ENCODE data around the gene COL4A3. TPM values are rescaled to one million over a fixed set of nuclear protein-coding genes. Genes with fewer than 3 reads are reported as not detected.

Gene COL4A3
- total RNA-seq (under 1 TPM in 1 of 2 experiments, not detected in 1; 0.03 TPM), polyA plus RNA-seq (not detected)

DNA sequence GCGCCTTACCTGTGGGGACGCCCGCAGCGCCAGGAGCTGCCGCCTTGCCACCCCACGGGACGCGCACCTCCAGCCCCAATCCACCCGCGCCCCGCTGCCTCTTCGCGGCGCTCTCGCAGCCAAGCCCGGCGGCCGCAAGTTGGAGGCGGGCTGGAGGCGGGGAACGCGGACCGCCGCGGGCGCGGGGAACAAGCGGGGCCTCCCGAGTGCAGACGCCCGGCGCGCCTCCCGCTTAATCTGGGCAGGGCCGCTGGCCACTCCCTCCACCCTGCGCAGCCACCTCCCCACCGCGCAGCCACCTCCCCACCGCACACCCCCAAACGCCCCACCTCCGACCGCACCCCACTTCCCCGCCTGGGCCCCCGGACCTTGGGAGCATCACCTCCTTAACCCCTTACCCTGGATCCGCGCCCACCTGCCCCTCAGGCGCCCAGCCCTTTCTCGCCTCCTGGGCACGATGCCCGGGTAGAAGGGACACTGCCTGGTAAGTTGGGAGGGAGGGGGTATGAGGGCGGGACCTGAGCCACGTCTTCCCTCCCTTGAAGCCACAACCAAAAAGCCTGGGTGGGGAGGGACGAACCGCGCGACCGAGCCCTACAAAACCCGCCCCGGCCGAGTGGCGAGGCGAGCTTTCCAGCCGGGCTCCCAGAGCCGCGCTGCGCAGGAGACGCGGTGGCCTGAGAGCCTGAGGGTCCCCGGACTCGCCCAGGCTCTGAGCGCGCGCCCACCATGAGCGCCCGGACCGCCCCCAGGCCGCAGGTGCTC is at the start of gene COL4A3, which contains the start of gene COL4A4:
TSS of gene COL4A3 (plus strand) at position 627 of the 765 bp plus-strand sequence. CDS start at position 730, 103 bp downstream.
TSS of gene COL4A4 (minus strand) at position 208 of the 765 bp plus-strand sequence. CDS start 16,722 bp downstream, outside the sequence.
- peaks cover 0 to 18% (median 9%) of the 10 kb centered on the region in 4 donors for H3K4me1 Mint-ChIP-seq
- no peaks in the 10 kb centered on the region for H3K36me3 ChIP-seq (ENCODE audit: insufficient read depth, low read length)
- no peak within 1 kb of the TSS for H3K4me3 ChIP-seq (ENCODE audit: low read length in 2 of 2)
- H3K27ac ChIP-seq (ENCODE audit: low read depth, low read length) = no peak within 1 kb of the TSS
- peak within 1 kb of the TSS; percentile 65 to 75 (median 70) for H3K4me3 Mint-ChIP-seq
- ChIA-PET CTCF (ENCODE audit: partially characterized antibody) (no interaction called here), POLR2A (ENCODE audit: partially characterized antibody) (no interaction called here)
- no peaks in the 10 kb centered on the region for H3K4me1 ChIP-seq (ENCODE audit: insufficient read depth, low read length)
- DNase-seq = no peak
- H3K27me3 ChIP-seq (ENCODE audit: insufficient read depth, low read length) = no peaks in the 10 kb centered on the region
- no peak within 1 kb of the TSS for H3K27ac Mint-ChIP-seq
- H3K9me3 Mint-ChIP-seq = peaks cover 0 to 6% (median under 1%) of the 10 kb centered on the region in 8 donors
- no peaks in the 10 kb centered on the region for H3K36me3 Mint-ChIP-seq
- no peaks in the 10 kb centered on the region for H3K9me3 ChIP-seq (ENCODE audit: control insufficient read depth in 1 of 2, low read length in 2 of 2)
- H3K27me3 Mint-ChIP-seq = peaks cover 29 to 42% of the 10 kb centered on the region in 2 donors
- intact Hi-C loops (cut with micrococcal nuclease) = no loop called here

- H3K36me3 Mint-ChIP-seq = no peaks in the 10 kb centered on the region
- no peak overlapping the region for H3K4me3 Mint-ChIP-seq
- H3K9me3 ChIP-seq (ENCODE audit: control insufficient read depth in 1 of 2, low read length in 2 of 2) = no peaks in the 10 kb centered on the region
- POLR2A ChIA-PET (ENCODE audit: partially characterized antibody) = no interaction called here
- no peak for DNase-seq
- no peak overlapping the region for H3K4me3 ChIP-seq (ENCODE audit: low read length in 2 of 2)
- H3K36me3 ChIP-seq (ENCODE audit: insufficient read depth, low read length) = no peaks in the 10 kb centered on the region
- CTCF ChIA-PET (ENCODE audit: partially characterized antibody) = no interaction called here
- H3K4me1 Mint-ChIP-seq = peaks cover 0 to 1% (median 0%) of the 10 kb centered on the region in 4 donors
- no peaks in the 10 kb centered on the region for H3K27me3 ChIP-seq (ENCODE audit: insufficient read depth, low read length)
- no peak overlapping the region for H3K27ac ChIP-seq (ENCODE audit: low read depth, low read length)
- peaks cover 6 to 11% of the 10 kb centered on the region in 2 donors for H3K27me3 Mint-ChIP-seq
- H3K4me1 ChIP-seq (ENCODE audit: insufficient read depth, low read length) = no peaks in the 10 kb centered on the region
- no peak overlapping the region for H3K27ac Mint-ChIP-seq
- intact Hi-C loops (cut with micrococcal nuclease) = no loop called here
- H3K9me3 Mint-ChIP-seq = no peaks in the 10 kb centered on the region
Measured at GRCh38 chr2:227115761-227116160, 48.7 kb upstream of the COL4A3 start.

DNA sequence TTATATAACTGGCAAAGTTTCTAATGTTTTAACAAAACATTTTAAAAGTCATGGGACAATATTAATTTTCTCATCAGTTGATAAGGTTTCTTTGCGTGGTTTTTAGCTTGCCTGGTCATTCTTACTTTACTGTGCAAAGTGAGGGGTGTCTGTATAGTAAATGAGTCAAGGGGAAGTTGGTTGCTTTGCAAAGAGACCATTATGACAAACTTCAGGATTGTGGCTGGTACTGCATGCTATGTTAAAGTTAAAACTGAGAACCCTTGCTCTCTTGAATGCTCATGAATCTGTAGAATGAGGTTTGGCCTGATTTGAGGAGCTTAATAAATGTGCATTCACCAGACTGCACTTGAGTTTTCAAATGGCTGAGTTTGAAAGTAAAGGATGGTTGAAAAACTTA is 47.4 kb upstream of the COL4A3 start:
- POLR2A ChIA-PET (ENCODE audit: partially characterized antibody) = no interaction called here
- H3K9me3 Mint-ChIP-seq = no peaks in the 10 kb centered on the region
- H3K4me3 ChIP-seq (ENCODE audit: low read length in 2 of 2) = no peak overlapping the region

DNA sequence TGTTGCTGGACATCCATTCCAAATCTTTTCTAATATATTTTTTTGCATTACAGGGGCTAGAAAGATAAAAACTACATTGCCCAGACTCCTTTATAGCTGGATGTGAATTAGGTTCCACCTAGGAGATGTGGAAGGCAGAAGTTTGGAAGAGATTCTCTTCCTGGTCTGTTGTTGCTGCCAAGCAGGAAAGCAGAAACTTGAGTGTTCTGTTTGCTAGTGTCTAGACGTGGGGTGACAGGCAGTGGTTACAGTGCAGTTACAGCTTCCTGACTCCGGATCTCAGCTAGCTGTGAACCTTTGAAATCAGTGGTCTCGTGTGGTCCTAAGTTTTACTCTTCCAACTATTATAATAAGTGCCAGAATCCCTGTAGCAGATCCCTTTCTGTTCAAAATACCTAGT is 46.6 kb upstream of the COL4A3 start:
- no peak for DNase-seq
- ChIA-PET CTCF (ENCODE audit: partially characterized antibody) (interaction anchor here (1.0 kb wide), 1 partner anchor 26 kb away, joined by 3 read pairs; no protein-coding TSS in a partner anchor), POLR2A (ENCODE audit: partially characterized antibody) (no interaction called here)
- Mint-ChIP-seq H3K27ac (no peak overlapping the region), H3K9me3 (no peaks in the 10 kb centered on the region), H3K4me1 (peaks cover 0 to 1% (median 0%) of the 10 kb centered on the region in 4 donors), H3K4me3 (no peak overlapping the region), H3K27me3 (peaks cover 6 to 9% of the 10 kb centered on the region in 2 donors), H3K36me3 (no peaks in the 10 kb centered on the region)
- Histone ChIP-seq H3K27me3 (ENCODE audit: insufficient read depth, low read length) (no peaks in the 10 kb centered on the region), H3K36me3 (ENCODE audit: insufficient read depth, low read length) (no peaks in the 10 kb centered on the region), H3K4me1 (ENCODE audit: insufficient read depth, low read length) (no peaks in the 10 kb centered on the region), H3K4me3 (ENCODE audit: low read length in 2 of 2) (no peak overlapping the region), H3K27ac (ENCODE audit: low read depth, low read length) (no peak overlapping the region), H3K9me3 (ENCODE audit: control insufficient read depth in 1 of 2, low read length in 2 of 2) (no peaks in the 10 kb centered on the region)
- intact Hi-C loops (cut with micrococcal nuclease) = no loop called here

More for the DNA sequence above, 47.4 kb upstream of the COL4A3 start:
- Mint-ChIP-seq H3K4me3 (no peak overlapping the region), H3K36me3 (no peaks in the 10 kb centered on the region), H3K27ac (no peak overlapping the region), H3K4me1 (peaks cover 0 to 1% (median 0%) of the 10 kb centered on the region in 4 donors), H3K27me3 (peaks cover 6 to 11% of the 10 kb centered on the region in 2 donors)
- no peaks in the 10 kb centered on the region for H3K36me3 ChIP-seq (ENCODE audit: insufficient read depth, low read length)
- no peaks in the 10 kb centered on the region for H3K27me3 ChIP-seq (ENCODE audit: insufficient read depth, low read length)
- H3K27ac ChIP-seq (ENCODE audit: low read depth, low read length) = no peak overlapping the region
- DNase-seq = no peak
- H3K4me1 ChIP-seq (ENCODE audit: insufficient read depth, low read length) = no peaks in the 10 kb centered on the region
- H3K9me3 ChIP-seq (ENCODE audit: control insufficient read depth in 1 of 2, low read length in 2 of 2) = no peaks in the 10 kb centered on the region
- CTCF ChIA-PET (ENCODE audit: partially characterized antibody) = no interaction called here
- intact Hi-C loops (cut with micrococcal nuclease) = no loop called here

DNA sequence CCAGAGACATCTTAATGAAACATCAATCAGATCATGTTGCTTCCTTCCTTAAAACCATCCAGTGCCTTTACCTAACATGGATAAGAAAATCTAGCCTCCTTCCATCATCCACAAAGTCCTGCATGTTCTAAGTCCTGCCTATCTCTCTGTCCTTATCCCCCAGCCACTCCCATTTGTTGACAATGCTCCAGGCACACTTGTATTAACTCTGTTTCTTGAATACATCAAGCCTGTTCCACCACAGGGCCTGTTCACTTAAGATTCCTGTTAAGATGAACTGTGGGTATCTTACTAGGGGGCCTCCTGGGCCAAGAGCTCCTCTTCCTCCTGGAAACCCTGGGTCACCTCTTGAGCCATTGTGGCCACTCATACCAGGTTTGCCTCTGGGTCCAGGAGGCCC is 46.1 kb upstream of the COL4A3 start:
- H3K27ac ChIP-seq (ENCODE audit: low read depth, low read length) = no peak overlapping the region
- Mint-ChIP-seq H3K36me3 (no peaks in the 10 kb centered on the region), H3K4me1 (peaks cover 0 to 1% (median 0%) of the 10 kb centered on the region in 4 donors), H3K27ac (no peak overlapping the region), H3K4me3 (no peak overlapping the region), H3K9me3 (no peaks in the 10 kb centered on the region), H3K27me3 (peaks cover 9 to 11% of the 10 kb centered on the region in 2 donors)
- CTCF ChIA-PET (ENCODE audit: partially characterized antibody) = interaction anchor here (1.0 kb wide), 1 partner anchor 26 kb away, joined by 3 read pairs; no protein-coding TSS in a partner anchor
- H3K4me3 ChIP-seq (ENCODE audit: low read length in 2 of 2) = no peak overlapping the region
- no peak for DNase-seq
- H3K27me3 ChIP-seq (ENCODE audit: insufficient read depth, low read length) = no peaks in the 10 kb centered on the region
- no peaks in the 10 kb centered on the region for H3K36me3 ChIP-seq (ENCODE audit: insufficient read depth, low read length)
- POLR2A ChIA-PET (ENCODE audit: partially characterized antibody) = no interaction called here
- H3K4me1 ChIP-seq (ENCODE audit: insufficient read depth, low read length) = no peaks in the 10 kb centered on the region
- H3K9me3 ChIP-seq (ENCODE audit: control insufficient read depth in 1 of 2, low read length in 2 of 2) = no peaks in the 10 kb centered on the region
- intact Hi-C loops (cut with micrococcal nuclease) = no loop called here

- CTCF ChIA-PET (ENCODE audit: partially characterized antibody) = interaction anchor here (1.5 kb wide), 1 partner anchor 9 kb away, joined by 4 read pairs; no protein-coding TSS in a partner anchor
- H3K9me3 Mint-ChIP-seq = no peaks in the 10 kb centered on the region
- H3K27ac Mint-ChIP-seq = no peak overlapping the region
- Histone ChIP-seq H3K4me1 (ENCODE audit: insufficient read depth, low read length) (no peaks in the 10 kb centered on the region), H3K27ac (ENCODE audit: low read depth, low read length) (no peak overlapping the region), H3K4me3 (ENCODE audit: low read length in 2 of 2) (no peak overlapping the region), H3K36me3 (ENCODE audit: insufficient read depth, low read length) (no peaks in the 10 kb centered on the region), H3K27me3 (ENCODE audit: insufficient read depth, low read length) (no peaks in the 10 kb centered on the region), H3K9me3 (ENCODE audit: control insufficient read depth in 1 of 2, low read length in 2 of 2) (no peaks in the 10 kb centered on the region)
- no peaks in the 10 kb centered on the region for H3K36me3 Mint-ChIP-seq
- H3K4me3 Mint-ChIP-seq = no peak overlapping the region
- no peak for DNase-seq
- POLR2A ChIA-PET (ENCODE audit: partially characterized antibody) = no interaction called here
- intact Hi-C loops (cut with micrococcal nuclease) = no loop called here
- no peaks in the 10 kb centered on the region for H3K4me1 Mint-ChIP-seq
- peaks cover 9 to 11% of the 10 kb centered on the region in 2 donors for H3K27me3 Mint-ChIP-seq
Measured at GRCh38 chr2:227123697-227124096, 40.7 kb upstream of the COL4A3 start.

GRCh38 chr2:227124811-227125210 is 39.6 kb upstream of the COL4A3 start:
- Mint-ChIP-seq H3K27ac (no peak overlapping the region), H3K9me3 (no peaks in the 10 kb centered on the region), H3K27me3 (peaks cover 12 to 14% of the 10 kb centered on the region in 2 donors), H3K36me3 (no peaks in the 10 kb centered on the region), H3K4me3 (no peak overlapping the region), H3K4me1 (no peaks in the 10 kb centered on the region)
- H3K36me3 ChIP-seq (ENCODE audit: insufficient read depth, low read length) = no peaks in the 10 kb centered on the region
- H3K9me3 ChIP-seq (ENCODE audit: control insufficient read depth in 1 of 2, low read length in 2 of 2) = no peaks in the 10 kb centered on the region
- no peaks in the 10 kb centered on the region for H3K4me1 ChIP-seq (ENCODE audit: insufficient read depth, low read length)
- POLR2A ChIA-PET (ENCODE audit: partially characterized antibody) = no interaction called here
- intact Hi-C loops (cut with micrococcal nuclease) = loop anchor here (5.0 kb wide), 1 partner anchor 112 kb away; no protein-coding TSS in a partner anchor
- no peak overlapping the region for H3K4me3 ChIP-seq (ENCODE audit: low read length in 2 of 2)
- DNase-seq = no peak
- H3K27me3 ChIP-seq (ENCODE audit: insufficient read depth, low read length) = no peaks in the 10 kb centered on the region
- H3K27ac ChIP-seq (ENCODE audit: low read depth, low read length) = no peak overlapping the region
- CTCF ChIA-PET (ENCODE audit: partially characterized antibody) = interaction anchor here (1.0 kb wide), 1 partner anchor 13 kb away, joined by 3 read pairs; no protein-coding TSS in a partner anchor
